ENCODE results near the gene NTNG1.

NTNG1 gene

GRCh38 chr1:107251083-107251482 is 110.2 kb downstream of the NTNG1 start:
- no peak for DNase-seq

GRCh38 chr1:107251839-107252238 is 111.0 kb downstream of the NTNG1 start:
- no peaks in the 10 kb centered on the region for H3K27me3 ChIP-seq (replicated peaks; ENCODE audit: control insufficient read depth, insufficient read depth, low read length, poor library complexity, severe bottlenecking)
- H3K36me3 ChIP-seq (ENCODE audit: control insufficient read depth, insufficient read depth, low read length): no peaks in the 10 kb centered on the region

More at GRCh38 chr1:107251083-107251482, 110.2 kb downstream of the NTNG1 start:
- Histone ChIP-seq H3K4me1 (ENCODE audit: control insufficient read depth, insufficient read depth, low read length, poor library complexity, severe bottlenecking) (no peaks in the 10 kb centered on the region), H3K4me3 (ENCODE audit: insufficient read depth, low read depth, low read length, poor library complexity, severe bottlenecking) (no peak overlapping the region), H3K27ac (ENCODE audit: insufficient read depth, low read length, poor library complexity, severe bottlenecking) (no peak overlapping the region), H3K9me3 (ENCODE audit: control insufficient read depth, low read length) (no peaks in the 10 kb centered on the region), H3K36me3 (ENCODE audit: control insufficient read depth, insufficient read depth, low read length) (no peaks in the 10 kb centered on the region), H3K27me3 (replicated peaks; ENCODE audit: control insufficient read depth, insufficient read depth, low read length, poor library complexity, severe bottlenecking) (no peaks in the 10 kb centered on the region)

GRCh38 chr1:107252271-107252670 is 111.4 kb downstream of the NTNG1 start:
- Histone ChIP-seq H3K4me1 (ENCODE audit: control insufficient read depth, insufficient read depth, low read length, poor library complexity, severe bottlenecking) (no peaks in the 10 kb centered on the region), H3K9me3 (ENCODE audit: control insufficient read depth, low read length) (no peaks in the 10 kb centered on the region), H3K27me3 (replicated peaks; ENCODE audit: control insufficient read depth, insufficient read depth, low read length, poor library complexity, severe bottlenecking) (no peaks in the 10 kb centered on the region), H3K27ac (ENCODE audit: insufficient read depth, low read length, poor library complexity, severe bottlenecking) (no peak overlapping the region), H3K4me3 (ENCODE audit: insufficient read depth, low read depth, low read length, poor library complexity, severe bottlenecking) (no peak overlapping the region), H3K36me3 (ENCODE audit: control insufficient read depth, insufficient read depth, low read length) (no peaks in the 10 kb centered on the region)
- no peak for DNase-seq

More at GRCh38 chr1:107251839-107252238, 111.0 kb downstream of the NTNG1 start:
- no peak overlapping the region for H3K4me3 ChIP-seq (ENCODE audit: insufficient read depth, low read depth, low read length, poor library complexity, severe bottlenecking)
- no peak for DNase-seq
- no peak overlapping the region for H3K27ac ChIP-seq (ENCODE audit: insufficient read depth, low read length, poor library complexity, severe bottlenecking)
- no peaks in the 10 kb centered on the region for H3K4me1 ChIP-seq (ENCODE audit: control insufficient read depth, insufficient read depth, low read length, poor library complexity, severe bottlenecking)
- no peaks in the 10 kb centered on the region for H3K9me3 ChIP-seq (ENCODE audit: control insufficient read depth, low read length)

GRCh38 chr1:107254306-107254705 is 113.5 kb downstream of the NTNG1 start:
- H3K27me3 ChIP-seq (replicated peaks; ENCODE audit: control insufficient read depth, insufficient read depth, low read length, poor library complexity, severe bottlenecking): no peaks in the 10 kb centered on the region
- no peak overlapping the region for H3K27ac ChIP-seq (ENCODE audit: insufficient read depth, low read length, poor library complexity, severe bottlenecking)
- H3K9me3 ChIP-seq (ENCODE audit: control insufficient read depth, low read length): no peaks in the 10 kb centered on the region
- no peak for DNase-seq
- no peaks in the 10 kb centered on the region for H3K36me3 ChIP-seq (ENCODE audit: control insufficient read depth, insufficient read depth, low read length)
- H3K4me3 ChIP-seq (ENCODE audit: insufficient read depth, low read depth, low read length, poor library complexity, severe bottlenecking): no peak overlapping the region
- H3K4me1 ChIP-seq (ENCODE audit: control insufficient read depth, insufficient read depth, low read length, poor library complexity, severe bottlenecking): no peaks in the 10 kb centered on the region

- no peak for DNase-seq
- Histone ChIP-seq H3K27me3 (replicated peaks; ENCODE audit: control insufficient read depth, insufficient read depth, low read length, poor library complexity, severe bottlenecking) (no peaks in the 10 kb centered on the region), H3K36me3 (ENCODE audit: control insufficient read depth, insufficient read depth, low read length) (no peaks in the 10 kb centered on the region), H3K4me3 (ENCODE audit: insufficient read depth, low read depth, low read length, poor library complexity, severe bottlenecking) (no peak overlapping the region), H3K27ac (ENCODE audit: insufficient read depth, low read length, poor library complexity, severe bottlenecking) (no peak overlapping the region), H3K4me1 (ENCODE audit: control insufficient read depth, insufficient read depth, low read length, poor library complexity, severe bottlenecking) (no peaks in the 10 kb centered on the region), H3K9me3 (ENCODE audit: control insufficient read depth, low read length) (no peaks in the 10 kb centered on the region)
These were observed 114.6 kb downstream of the NTNG1 start for GRCh38 chr1:107255469-107255868.

- no peaks in the 10 kb centered on the region for H3K27me3 ChIP-seq (replicated peaks; ENCODE audit: control insufficient read depth, insufficient read depth, low read length, poor library complexity, severe bottlenecking)
- H3K4me3 ChIP-seq (ENCODE audit: insufficient read depth, low read depth, low read length, poor library complexity, severe bottlenecking): no peak overlapping the region
- no peak for DNase-seq
- H3K4me1 ChIP-seq (ENCODE audit: control insufficient read depth, insufficient read depth, low read length, poor library complexity, severe bottlenecking): no peaks in the 10 kb centered on the region
- no peak overlapping the region for H3K27ac ChIP-seq (ENCODE audit: insufficient read depth, low read length, poor library complexity, severe bottlenecking)
- no peaks in the 10 kb centered on the region for H3K9me3 ChIP-seq (ENCODE audit: control insufficient read depth, low read length)
- no peaks in the 10 kb centered on the region for H3K36me3 ChIP-seq (ENCODE audit: control insufficient read depth, insufficient read depth, low read length)
These were observed 121.8 kb downstream of the NTNG1 start for GRCh38 chr1:107262467-107263286.

GRCh38 chr1:107263291-107263915 is 122.6 kb downstream of the NTNG1 start:
- no peaks in the 10 kb centered on the region for H3K36me3 ChIP-seq (ENCODE audit: control insufficient read depth, insufficient read depth, low read length)
- H3K9me3 ChIP-seq (ENCODE audit: control insufficient read depth, low read length): no peaks in the 10 kb centered on the region
- no peak overlapping the region for H3K4me3 ChIP-seq (ENCODE audit: insufficient read depth, low read depth, low read length, poor library complexity, severe bottlenecking)
- H3K27ac ChIP-seq (ENCODE audit: insufficient read depth, low read length, poor library complexity, severe bottlenecking): no peak overlapping the region
- no peaks in the 10 kb centered on the region for H3K27me3 ChIP-seq (replicated peaks; ENCODE audit: control insufficient read depth, insufficient read depth, low read length, poor library complexity, severe bottlenecking)
- H3K4me1 ChIP-seq (ENCODE audit: control insufficient read depth, insufficient read depth, low read length, poor library complexity, severe bottlenecking): no peaks in the 10 kb centered on the region
- no peak for DNase-seq

- H3K36me3 ChIP-seq (ENCODE audit: control insufficient read depth, insufficient read depth, low read length): no peaks in the 10 kb centered on the region
- no peak overlapping the region for H3K4me3 ChIP-seq (ENCODE audit: insufficient read depth, low read depth, low read length, poor library complexity, severe bottlenecking)
- no peak for DNase-seq
These were observed 123.2 kb downstream of the NTNG1 start for GRCh38 chr1:107264007-107264406.

GRCh38 chr1:107264561-107264960 is 123.7 kb downstream of the NTNG1 start:
- no peak overlapping the region for H3K4me3 ChIP-seq (ENCODE audit: insufficient read depth, low read depth, low read length, poor library complexity, severe bottlenecking)
- H3K4me1 ChIP-seq (ENCODE audit: control insufficient read depth, insufficient read depth, low read length, poor library complexity, severe bottlenecking): no peaks in the 10 kb centered on the region
- H3K9me3 ChIP-seq (ENCODE audit: control insufficient read depth, low read length): no peaks in the 10 kb centered on the region
- H3K36me3 ChIP-seq (ENCODE audit: control insufficient read depth, insufficient read depth, low read length): no peaks in the 10 kb centered on the region
- H3K27ac ChIP-seq (ENCODE audit: insufficient read depth, low read length, poor library complexity, severe bottlenecking): no peak overlapping the region
- no peak for DNase-seq
- H3K27me3 ChIP-seq (replicated peaks; ENCODE audit: control insufficient read depth, insufficient read depth, low read length, poor library complexity, severe bottlenecking): no peaks in the 10 kb centered on the region

More at GRCh38 chr1:107264007-107264406, 123.2 kb downstream of the NTNG1 start:
- Histone ChIP-seq H3K27ac (ENCODE audit: insufficient read depth, low read length, poor library complexity, severe bottlenecking) (no peak overlapping the region), H3K27me3 (replicated peaks; ENCODE audit: control insufficient read depth, insufficient read depth, low read length, poor library complexity, severe bottlenecking) (no peaks in the 10 kb centered on the region), H3K9me3 (ENCODE audit: control insufficient read depth, low read length) (no peaks in the 10 kb centered on the region), H3K4me1 (ENCODE audit: control insufficient read depth, insufficient read depth, low read length, poor library complexity, severe bottlenecking) (no peaks in the 10 kb centered on the region)

- no peak overlapping the region for H3K4me3 ChIP-seq (ENCODE audit: insufficient read depth, low read depth, low read length, poor library complexity, severe bottlenecking)
- no peaks in the 10 kb centered on the region for H3K9me3 ChIP-seq (ENCODE audit: control insufficient read depth, low read length)
- H3K36me3 ChIP-seq (ENCODE audit: control insufficient read depth, insufficient read depth, low read length): no peaks in the 10 kb centered on the region
- H3K4me1 ChIP-seq (ENCODE audit: control insufficient read depth, insufficient read depth, low read length, poor library complexity, severe bottlenecking): no peaks in the 10 kb centered on the region
- H3K27ac ChIP-seq (ENCODE audit: insufficient read depth, low read length, poor library complexity, severe bottlenecking): no peak overlapping the region
- no peaks in the 10 kb centered on the region for H3K27me3 ChIP-seq (replicated peaks; ENCODE audit: control insufficient read depth, insufficient read depth, low read length, poor library complexity, severe bottlenecking)
- DNase-seq: no peak
These were observed 126.7 kb downstream of the NTNG1 start for GRCh38 chr1:107267489-107267888.

Measured in effector memory CD4-positive, alpha-beta T cell (primary cell).